ENCODE data around the gene PNMA8C. TPM values are rescaled to one million over a fixed set of nuclear protein-coding genes. Genes with fewer than 3 reads are reported as not detected.
A peak's percentile ranks its signal among the peaks of the same experiment; 100 is the strongest.

PNMA8C gene
- total RNA-seq, 6 experiments from 2014 or later: 0.05 to 0.09 (median 0.07) TPM; not detected in 3

DNA sequence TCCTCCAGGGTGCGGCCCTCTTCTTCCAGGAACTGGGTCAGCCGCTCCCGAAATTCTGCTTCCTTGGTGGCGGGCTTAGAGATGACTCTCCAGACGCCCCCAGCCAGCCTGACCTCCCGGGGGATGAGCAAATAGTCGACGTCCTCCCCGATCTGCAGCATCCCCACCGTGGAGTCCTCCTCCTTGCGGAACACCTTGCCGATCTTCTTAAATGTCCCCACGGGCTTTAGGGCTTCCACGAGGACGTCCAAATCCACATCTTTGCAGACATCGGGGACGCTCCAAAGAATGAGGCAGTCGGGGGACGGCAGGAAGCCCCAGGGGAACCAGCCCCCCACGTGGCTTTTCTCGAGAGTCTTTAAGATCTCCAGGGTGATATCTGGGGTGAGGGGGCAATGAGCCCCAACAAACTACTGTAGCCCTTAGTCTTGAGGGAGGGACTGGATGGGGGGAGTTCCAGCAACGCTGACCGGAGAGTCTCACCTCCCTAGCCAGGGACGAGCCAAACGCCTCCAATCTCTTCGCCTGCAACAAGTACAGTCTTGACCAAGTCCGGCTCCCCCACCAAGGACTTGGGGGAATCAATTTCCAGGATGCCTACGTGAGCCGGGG, 16.0 kb downstream of the PNMA8C start:
- Mint-ChIP-seq H3K36me3 (ENCODE audit: low read depth) (peaks cover 5% of the 10 kb centered on the region; the same call in 1 of the 2 replicates), H3K4me1 (ENCODE audit: low read depth) (peaks cover 47% of the 10 kb centered on the region), H3K4me3 (peak overlapping the region; percentile 86), H3K27me3 (ENCODE audit: insufficient read depth) (peaks cover 17% of the 10 kb centered on the region), H3K9me3 (no peaks in the 10 kb centered on the region), H3K27ac (peak overlapping the region; percentile 45)
- no peak for DNase-seq
- TF ChIP-seq CTCF (IDR thresholded peaks at IDR 0.05): no peak

GRCh38 chr19:46411925-46412649, 16.6 kb downstream of the PNMA8C start:
- Mint-ChIP-seq H3K36me3 (ENCODE audit: low read depth) (peaks cover 5% of the 10 kb centered on the region; the same call in 1 of the 2 replicates), H3K4me1 (ENCODE audit: low read depth) (peaks cover 48% of the 10 kb centered on the region), H3K4me3 (peak overlapping the region; percentile 86), H3K9me3 (no peaks in the 10 kb centered on the region), H3K27ac (peak overlapping the region; percentile 45; the same call in 1 of the 2 replicates), H3K27me3 (ENCODE audit: insufficient read depth) (peaks cover 19% of the 10 kb centered on the region)
- DNase-seq: no peak
- TF ChIP-seq CTCF (IDR thresholded peaks at IDR 0.05): no peak; the same call in 1 of the 2 replicates

- peaks cover 5% of the 10 kb centered on the region; the same call in 1 of the 2 replicates for H3K36me3 Mint-ChIP-seq (ENCODE audit: low read depth)
- H3K9me3 Mint-ChIP-seq: no peaks in the 10 kb centered on the region
- DNase-seq: no peak
- H3K4me1 Mint-ChIP-seq (ENCODE audit: low read depth): peaks cover 42% of the 10 kb centered on the region
- TF ChIP-seq CTCF (IDR thresholded peaks at IDR 0.05): no peak
- H3K27ac Mint-ChIP-seq: 0 out of 2 replicates have a peak overlapping the region, but pooled peaks have one; percentile 26
- H3K4me3 Mint-ChIP-seq: peak overlapping the region; percentile 86
- peaks cover 19% of the 10 kb centered on the region for H3K27me3 Mint-ChIP-seq (ENCODE audit: insufficient read depth)
Measured at GRCh38 chr19:46411088-46411924, 17.4 kb downstream of the PNMA8C start.

DNA sequence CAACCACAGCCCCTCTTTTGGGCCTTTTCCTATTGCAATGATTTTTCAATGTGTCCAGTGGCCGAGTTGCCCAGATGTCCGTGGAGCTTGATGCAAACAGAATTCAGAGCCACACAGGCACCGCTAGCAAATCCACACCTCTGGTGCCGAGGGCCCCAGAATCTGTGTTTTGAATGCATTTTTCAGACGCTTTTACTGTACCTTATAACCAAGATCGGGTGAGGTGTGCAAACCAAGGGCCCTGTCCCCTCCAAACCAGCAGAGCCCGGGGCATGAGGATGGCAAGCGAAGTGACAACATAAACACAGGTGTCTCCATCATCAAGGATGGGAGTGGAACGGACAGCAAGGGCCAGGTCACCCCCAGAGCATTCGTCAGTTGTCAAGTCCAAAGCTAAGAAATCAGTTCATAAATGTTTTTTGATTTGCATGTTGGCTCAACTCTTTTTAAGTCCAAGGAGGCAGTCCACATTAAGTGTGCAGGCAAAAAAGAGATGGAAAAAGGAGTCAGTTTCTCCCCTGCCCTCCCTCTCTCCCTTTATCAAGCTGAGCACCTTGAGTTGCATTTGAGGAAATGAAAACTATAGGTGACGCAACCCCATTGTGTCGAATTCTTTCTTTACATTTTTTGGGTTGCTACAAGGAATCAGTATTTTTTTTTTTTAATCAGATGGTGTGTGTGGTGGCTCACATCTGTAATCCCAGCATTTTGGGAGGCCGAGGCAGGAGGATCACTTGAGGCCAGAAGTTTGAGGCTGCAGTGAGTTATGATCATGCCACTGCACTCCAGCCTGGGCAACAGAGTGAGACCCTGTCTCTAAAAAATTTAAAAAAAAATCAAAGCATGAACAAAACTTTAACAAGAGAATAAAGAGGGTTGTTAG, 18.3 kb downstream of the PNMA8C start:
- TF ChIP-seq CTCF (IDR thresholded peaks at IDR 0.05): no peak
- Mint-ChIP-seq H3K9me3 (no peaks in the 10 kb centered on the region), H3K4me1 (ENCODE audit: low read depth) (peaks cover 33% of the 10 kb centered on the region), H3K36me3 (ENCODE audit: low read depth) (peaks cover 5% of the 10 kb centered on the region; the same call in 1 of the 2 replicates), H3K27ac (no peak overlapping the region), H3K4me3 (peak overlapping the region; percentile 17; the same call in 1 of the 2 replicates), H3K27me3 (ENCODE audit: insufficient read depth) (peaks cover 22% of the 10 kb centered on the region)
- DNase-seq: no peak

Measured in HFFc6 (cell line).